GM12878 (cell line): ENCODE results near the gene TRIM38. TPM values are rescaled to one million over a fixed set of nuclear protein-coding genes. Genes with fewer than 3 reads are reported as not detected.

Source experiments
- ATAC-seq: fragments of 200-7000 bp; cut with Tn5 transposase; 3 replicates; pipeline ENCODE4 v1.9.1; 2020; ENCODE audit warnings: mild to moderate bottlenecking, moderate library complexity
- BruUV-seq: library from RNA; stranded (reverse); fragments of 400-500 nt; replicated peaks from 2 replicates; lab custom pipeline; 2021; lab: Mats Ljungman, UMichigan
- CTCF ChIA-PET: fragments of 300-600 bp; sonication (Branson Sonifier 250); formaldehyde crosslinking; extraction: SDS; loops from one replicate; lab custom pipeline; 2021; ENCODE audit warnings: inconsistent platforms; lab: Yijun Ruan, JAX
- POLR2A ChIA-PET: fragments of 350-600 bp; formaldehyde crosslinking; extraction: SDS; loops from one replicate; lab custom pipeline; 2021; ENCODE audit warnings: inconsistent platforms; lab: Charles Lee
- RAD21 ChIA-PET: fragments of 300-600 bp; sonication (Branson Sonifier 250); formaldehyde crosslinking; loops from one replicate; lab custom pipeline; 2023; ENCODE audit warnings: antibody characterized with exemption; ENCODE audit not compliant: unreplicated experiment; lab: Charles Lee
- SMC1A ChIA-PET: fragments of 300-600 bp; sonication (Branson Sonifier 250); formaldehyde crosslinking; loops from one replicate; lab custom pipeline; 2023; ENCODE audit not compliant: unreplicated experiment, uncharacterized antibody; lab: Charles Lee
- DNase-seq: peaks from one replicate; pipeline ENCODE4 v3.0.0-alpha.2; 2011; ENCODE audit warnings: low read depth, low spot score
- FAIRE-seq: peaks from 3 replicates; lab custom pipeline; 2011; peaks lifted over from hg19 to GRCh38; lab: Jason Lieb, UNC
- H2AFZ ChIP-seq: 2 replicates; pipeline ENCODE4 v1.6.0; 2011; ENCODE audit warnings: low read depth, low read length, control low read depth; ENCODE audit not compliant: control insufficient read depth
- H3K27ac ChIP-seq: 2 replicates; pipeline ENCODE4 v1.5.1; 2011; ENCODE audit warnings: control low read depth; ENCODE audit not compliant: control insufficient read depth, insufficient read depth
- H3K27me3 ChIP-seq, 2 experiments: replicated peaks in 1 of 2; 2 replicates each; pipeline versions ENCODE4 v1.6.0 to v1.6.1; 2011; ENCODE audit warnings: low read length in 1 of 2; ENCODE audit not compliant: control insufficient read depth in 2 of 2, insufficient read depth in 2 of 2
- H3K36me3 ChIP-seq, 2 experiments: 2 replicates each; pipeline ENCODE4 v1.5.1; 2011; ENCODE audit warnings: low read length in 1 of 2; ENCODE audit not compliant: control insufficient read depth in 2 of 2, insufficient read depth in 2 of 2
- H3K4me1 ChIP-seq: 2 replicates; pipeline ENCODE4 v1.6.1; 2011; ENCODE audit warnings: mild to moderate bottlenecking, low read length, moderate library complexity, mixed read lengths; ENCODE audit not compliant: control insufficient read depth, insufficient read depth
- H3K4me2 ChIP-seq: 2 replicates; pipeline ENCODE4 v1.6.0; 2011; ENCODE audit warnings: control low read depth; ENCODE audit not compliant: control insufficient read depth, insufficient read depth
- H3K4me3 ChIP-seq: fragments of 200-600 bp; sonication (generic); 2 replicates; pipeline ENCODE4 v1.5.1; 2016
- H3K79me2 ChIP-seq: 2 replicates; pipeline ENCODE4 v1.6.0; 2011; ENCODE audit warnings: low read length; ENCODE audit not compliant: control insufficient read depth, insufficient read depth
- H3K9ac ChIP-seq: 2 replicates; pipeline ENCODE4 v1.8.0; 2011; ENCODE audit warnings: low read length, control low read depth, mixed read lengths; ENCODE audit not compliant: control insufficient read depth, insufficient read depth
- H3K9me3 ChIP-seq: replicated peaks from 3 replicates; pipeline ENCODE4 v1.5.1; 2011; ENCODE audit warnings: mild to moderate bottlenecking, low read length; ENCODE audit not compliant: control insufficient read depth, insufficient read depth
- H4K20me1 ChIP-seq: 2 replicates; pipeline ENCODE4 v1.6.0; 2011; ENCODE audit not compliant: control insufficient read depth, insufficient read depth
- CEBPB ChIP-seq, 2 experiments: fragments of 150-350 bp in 1 of 2; IDR thresholded peaks; 2 replicates each; pipeline ENCODE4 v1.6.1; 2012 to 2014; ENCODE audit warnings: low read depth in 2 of 2, low read length in 2 of 2, borderline replicate concordance in 1 of 2, inconsistent platforms in 1 of 2
- EZH2 ChIP-seq: IDR thresholded peaks from 2 replicates; pipeline ENCODE4 v1.6.1; 2012; ENCODE audit warnings: low read depth, mild to moderate bottlenecking, control low read depth, inconsistent platforms, low read length, borderline replicate concordance; ENCODE audit not compliant: control insufficient read depth
- GATAD2B ChIP-seq: fragments of 450-650 bp; conservative IDR thresholded peaks from 2 replicates; pipeline ENCODE4 v1.6.1; 2017; ENCODE audit warnings: low read depth, mild to moderate bottlenecking, moderate library complexity
- IRF4 ChIP-seq: IDR thresholded peaks from 2 replicates; pipeline ENCODE4 v1.6.1; 2011; ENCODE audit warnings: low read depth, low read length
- MTA2 ChIP-seq: fragments of 450-650 bp; IDR thresholded peaks from 2 replicates; pipeline ENCODE4 v1.6.1; 2016; ENCODE audit warnings: low read depth, mild to moderate bottlenecking, moderate library complexity
- POLR2AphosphoS2 ChIP-seq: IDR thresholded peaks from 2 replicates; pipeline ENCODE4 v1.6.1; 2011; ENCODE audit warnings: low read depth, mild to moderate bottlenecking, low read length, improper control_type of control experiment, moderate library complexity
- RAD51 ChIP-seq: fragments of 450-650 bp; IDR thresholded peaks from 2 replicates; pipeline ENCODE4 v1.6.1; 2016; ENCODE audit warnings: moderate library complexity, mild to moderate bottlenecking, inconsistent platforms
- RB1 ChIP-seq: fragments of 450-650 bp; formaldehyde crosslinking; IDR thresholded peaks from 2 replicates; pipeline ENCODE4 v1.6.1; 2017; ENCODE audit warnings: mild to moderate bottlenecking, borderline replicate concordance
- RFX5 ChIP-seq: IDR thresholded peaks from 2 replicates; pipeline ENCODE4 v1.6.1; 2011; ENCODE audit warnings: low read depth, low read length, improper control_type of control experiment
- STAT3 ChIP-seq: IDR thresholded peaks from 2 replicates; pipeline ENCODE4 v1.6.1; 2011; ENCODE audit warnings: low read depth, low read length, improper control_type of control experiment
- WGBS: methylation state at CpG from one replicate; pipeline ENCODE4 v1.1.6; 2016; ENCODE audit warnings: low lambda C conversion rate; ENCODE audit not compliant: insufficient replicate concordance, insufficient coverage; ENCODE audit errors: missing lambda C conversion rate; 5-methylcytosine and 5-hydroxymethylcytosine counted together
- in situ Hi-C: fragments of 300-500 bp; cut with MboI; formaldehyde crosslinking; loops from 9 replicates; pipeline ENCODE4 v1.14.3; 2018; ENCODE audit warnings: mixed read lengths
- intact Hi-C: fragments of 100-400 bp; cut with micrococcal nuclease; formaldehyde crosslinking; loops from one replicate; pipeline ENCODE4 v1.14.2; 2022; ENCODE audit not compliant: unreplicated experiment
- polyA plus RNA-seq, 11 experiments: library from polyadenylated mRNA; depleted of rRNA in 4 of 11; unstranded in 6 of 11; stranded (reverse) in 5 of 11; fragments of >200 nt; fragmentation: Nextera tagmentation in 4 of 11; fragmentation: Illumina TruSeq in 1 of 11; extraction: Ambion mirVana in 4 of 11; extraction: Trizol in 1 of 11; gene quantifications; 1 replicate in 1 of 11; 2 replicates in 10 of 11; pipeline versions ENCODE4 v1.2.1 to v1.2.3, GENCODE V29; 2011 to 2016; ENCODE audit warnings: inconsistent platforms in 2 of 11, missing spikeins in 2 of 11, low read depth in 1 of 11
- total RNA-seq, 4 experiments: library from RNA; depleted of rRNA in 3 of 4; stranded (reverse); fragments of >200 nt in 3 of 4; fragmentation: Illumina TruSeq in 1 of 4; extraction: Trizol in 1 of 4; gene quantifications; 2 replicates each; pipeline versions ENCODE4 v1.2.1 to v1.2.3, GENCODE V29; 2013 to 2021
- TF ChIP-seq, protein P1 (sequence below): IDR thresholded peaks from 2 replicates; pipeline ENCODE4 v1.6.1; 2012; ENCODE audit warnings: mild to moderate bottlenecking, low read depth, low read length

TRIM38 gene
- total and polyA plus RNA-seq, 10 of the 15 experiments (the other 5 are each of a cell fraction or from before 2014, with no cell fraction given) = 4.5 to 14.7 (median 11.1) TPM

DNA sequence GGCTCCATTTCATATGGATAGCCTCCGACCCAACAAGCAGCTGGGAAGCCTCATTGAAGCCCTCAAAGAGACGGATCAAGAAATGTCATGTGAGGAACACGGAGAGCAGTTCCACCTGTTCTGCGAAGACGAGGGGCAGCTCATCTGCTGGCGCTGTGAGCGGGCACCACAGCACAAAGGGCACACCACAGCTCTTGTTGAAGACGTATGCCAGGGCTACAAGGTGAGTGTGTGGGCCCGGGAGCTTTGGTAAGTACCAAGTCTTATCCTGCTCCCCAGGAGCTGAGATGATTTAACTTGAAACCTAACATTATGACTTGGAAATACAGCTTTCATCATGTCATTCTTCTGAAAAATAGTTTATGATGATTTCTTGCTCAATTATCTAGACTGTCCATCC lies 4.1 kb downstream of the TRIM38 start:
- H3K4me1 ChIP-seq = peaks cover 33% of the 10 kb centered on the region
- H3K4me3 ChIP-seq = peak overlapping the region; percentile 60
- in situ Hi-C loops (no loop called here), intact Hi-C loops (no loop called here)
- FAIRE-seq (no peak), ATAC-seq (no peak), DNase-seq (no peak)
- BruUV-seq = no TSS peak
- ChIA-PET POLR2A (interaction anchor here (0.6 to 2.1 kb wide), 6 partner anchors 9 to 46 kb away, joined by 3 to 7 read pairs (median 3); no protein-coding TSS in a partner anchor), CTCF (interaction anchor here (0.8 to 7.0 kb wide), 4 partner anchors 9 to 73 kb away, joined by 3 to 58 read pairs (median 25); no protein-coding TSS in a partner anchor), RAD21 (interaction anchor here (0.6 to 6.0 kb wide), 3 partner anchors 19 to 35 kb away, joined by 3 to 39 read pairs (median 7); no protein-coding TSS in a partner anchor), SMC1A (interaction anchor here (0.7 to 3.3 kb wide), 10 partner anchors 13 to 55 kb away, joined by 3 to 24 read pairs (median 4); no protein-coding TSS in a partner anchor)
- H3K9me3 ChIP-seq = no peaks in the 10 kb centered on the region
- H2AFZ ChIP-seq = no peak overlapping the region
- no peak overlapping the region for H3K9ac ChIP-seq
- peak overlapping the region; percentile 90 for H3K4me2 ChIP-seq
- H3K27ac ChIP-seq = no peak overlapping the region
- peaks cover 5 to 38% of the 10 kb centered on the region in 2 experiments; a peak in 3 of 4 replicates for H3K36me3 ChIP-seq
- 73% methylated on average over 9 of the region's 9 CpGs for WGBS
- TF ChIP-seq GATAD2B (no peak), POLR2AphosphoS2 (no peak)
- H4K20me1 ChIP-seq = peaks cover 7% of the 10 kb centered on the region
- peaks cover 55% of the 10 kb centered on the region for H3K79me2 ChIP-seq
- no peaks in the 10 kb centered on the region for H3K27me3 ChIP-seq

GRCh38 chr6:25968769-25969168 lies 6.2 kb downstream of the TRIM38 start:
- Histone ChIP-seq H3K9me3 (no peaks in the 10 kb centered on the region), H4K20me1 (peaks cover 7% of the 10 kb centered on the region), H3K27ac (no peak overlapping the region), H3K36me3 (peaks cover 5 to 49% of the 10 kb centered on the region in 2 experiments; a peak in 3 of 4 replicates), H3K79me2 (peaks cover 44% of the 10 kb centered on the region), H3K4me1 (peaks cover 30% of the 10 kb centered on the region), H3K4me2 (peak overlapping the region; percentile 90), H2AFZ (no peak overlapping the region), H3K9ac (no peak overlapping the region), H3K4me3 (peak overlapping the region; percentile 56; the same call in 1 of the 2 replicates), H3K27me3 (no peaks in the 10 kb centered on the region)
- FAIRE-seq (no peak), ATAC-seq (no peak), DNase-seq (no peak)
- no TSS peak for BruUV-seq
- intact Hi-C loops (no loop called here), in situ Hi-C loops (no loop called here)
- POLR2A ChIA-PET = interaction anchor here (1.1 to 1.8 kb wide), 4 partner anchors 11 to 47 kb away, joined by 3 to 4 read pairs (median 3); no protein-coding TSS in a partner anchor
- RAD21 ChIA-PET = interaction anchor here (0.7 to 6.0 kb wide), 4 partner anchors 9 to 140 kb away, joined by 3 to 39 read pairs (median 4); no protein-coding TSS in a partner anchor
- CTCF ChIA-PET = interaction anchor here (0.8 to 7.0 kb wide), 8 partner anchors 9 to 248 kb away, joined by 3 to 58 read pairs (median 6); no protein-coding TSS in a partner anchor
- SMC1A ChIA-PET = interaction anchor here (0.6 to 3.7 kb wide), 11 partner anchors 8 to 1122 kb away, joined by 3 to 15 read pairs (median 4); no protein-coding TSS in a partner anchor
- TF ChIP-seq IRF4 (no peak), CEBPB (IDR thresholded peaks at IDR 0.05; ENCODE audit: borderline replicate concordance in 1 of 2, low read depth in 2 of 2, low read length in 2 of 2) (no peak), RFX5 (no peak), MTA2 (no peak), STAT3 (no peak), EZH2 (no peak), RB1 (no peak), RAD51 (no peak)
- TF ChIP-seq, protein P1, sequence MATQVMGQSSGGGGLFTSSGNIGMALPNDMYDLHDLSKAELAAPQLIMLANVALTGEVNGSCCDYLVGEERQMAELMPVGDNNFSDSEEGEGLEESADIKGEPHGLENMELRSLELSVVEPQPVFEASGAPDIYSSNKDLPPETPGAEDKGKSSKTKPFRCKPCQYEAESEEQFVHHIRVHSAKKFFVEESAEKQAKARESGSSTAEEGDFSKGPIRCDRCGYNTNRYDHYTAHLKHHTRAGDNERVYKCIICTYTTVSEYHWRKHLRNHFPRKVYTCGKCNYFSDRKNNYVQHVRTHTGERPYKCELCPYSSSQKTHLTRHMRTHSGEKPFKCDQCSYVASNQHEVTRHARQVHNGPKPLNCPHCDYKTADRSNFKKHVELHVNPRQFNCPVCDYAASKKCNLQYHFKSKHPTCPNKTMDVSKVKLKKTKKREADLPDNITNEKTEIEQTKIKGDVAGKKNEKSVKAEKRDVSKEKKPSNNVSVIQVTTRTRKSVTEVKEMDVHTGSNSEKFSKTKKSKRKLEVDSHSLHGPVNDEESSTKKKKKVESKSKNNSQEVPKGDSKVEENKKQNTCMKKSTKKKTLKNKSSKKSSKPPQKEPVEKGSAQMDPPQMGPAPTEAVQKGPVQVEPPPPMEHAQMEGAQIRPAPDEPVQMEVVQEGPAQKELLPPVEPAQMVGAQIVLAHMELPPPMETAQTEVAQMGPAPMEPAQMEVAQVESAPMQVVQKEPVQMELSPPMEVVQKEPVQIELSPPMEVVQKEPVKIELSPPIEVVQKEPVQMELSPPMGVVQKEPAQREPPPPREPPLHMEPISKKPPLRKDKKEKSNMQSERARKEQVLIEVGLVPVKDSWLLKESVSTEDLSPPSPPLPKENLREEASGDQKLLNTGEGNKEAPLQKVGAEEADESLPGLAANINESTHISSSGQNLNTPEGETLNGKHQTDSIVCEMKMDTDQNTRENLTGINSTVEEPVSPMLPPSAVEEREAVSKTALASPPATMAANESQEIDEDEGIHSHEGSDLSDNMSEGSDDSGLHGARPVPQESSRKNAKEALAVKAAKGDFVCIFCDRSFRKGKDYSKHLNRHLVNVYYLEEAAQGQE = no peak
